Omental fat pad (tissue), 4 donors: ENCODE results near the gene GUCA2A. TPM values are rescaled to one million over a fixed set of nuclear protein-coding genes. Genes with fewer than 3 reads are reported as not detected.

Source experiments
- ATAC-seq: fragments of 150-250 bp; one replicate; pipeline ENCODE4 v1.9.1; 2016; ENCODE audit warnings: mild to moderate bottlenecking, moderate library complexity; ENCODE audit not compliant: low FRiP score
- DNase-seq: peaks from one replicate; pipeline ENCODE4 v3.0.0-alpha.2; 2019; ENCODE audit warnings: low spot score
- CTCF ChIP-seq, 3 donors: fragments of 450-650 bp; IDR thresholded peaks; one replicate each; pipeline ENCODE4 v1.5.1; 2016 to 2017; ENCODE audit warnings: antibody characterized with exemption in 3 of 3, mild to moderate bottlenecking in 3 of 3, moderate library complexity in 2 of 3
- total RNA-seq, 4 donors: library from RNA; depleted of rRNA; stranded (reverse); fragments of >200 nt; gene quantifications; one replicate each; pipeline ENCODE4 v1.1.0, GENCODE V29; 2016

The GUCA2A gene
- total RNA-seq, 4 donors from 2014 or later: not detected

- ATAC-seq: no peak
- TF ChIP-seq CTCF (IDR thresholded peaks at IDR 0.05): no peak
- DNase-seq: no peak
Observed at GRCh38 chr1:42139444-42139843, 25.1 kb downstream of the GUCA2A start.

GRCh38 chr1:42138586-42138985 is 26.0 kb downstream of the GUCA2A start:
- no peak for TF ChIP-seq CTCF (IDR thresholded peaks at IDR 0.05)
- ATAC-seq: no peak
- no peak for DNase-seq

GRCh38 chr1:42137766-42138165 is 26.8 kb downstream of the GUCA2A start:
- no peak for ATAC-seq
- no peak for TF ChIP-seq CTCF (IDR thresholded peaks at IDR 0.05)
- no peak for DNase-seq

GRCh38 chr1:42136466-42136865 is 28.1 kb downstream of the GUCA2A start:
- no peak for ATAC-seq

GRCh38 chr1:42135426-42135825 is 29.1 kb downstream of the GUCA2A start:
- TF ChIP-seq CTCF (IDR thresholded peaks at IDR 0.05): no peak
- peak; percentile 18 for ATAC-seq
- DNase-seq: no peak

More at GRCh38 chr1:42136466-42136865, 28.1 kb downstream of the GUCA2A start:
- DNase-seq: no peak
- TF ChIP-seq CTCF (IDR thresholded peaks at IDR 0.05): no peak

- no peak for ATAC-seq
- TF ChIP-seq CTCF (IDR thresholded peaks at IDR 0.05): no peak
- no peak for DNase-seq
Observed at GRCh38 chr1:42133809-42134526, 30.6 kb downstream of the GUCA2A start.

GRCh38 chr1:42133390-42133789 is 31.2 kb downstream of the GUCA2A start:
- no peak for DNase-seq
- TF ChIP-seq CTCF (IDR thresholded peaks at IDR 0.05): no peak
- ATAC-seq: no peak
